Measurements from ENCODE around the gene POMGNT2.

DNA sequence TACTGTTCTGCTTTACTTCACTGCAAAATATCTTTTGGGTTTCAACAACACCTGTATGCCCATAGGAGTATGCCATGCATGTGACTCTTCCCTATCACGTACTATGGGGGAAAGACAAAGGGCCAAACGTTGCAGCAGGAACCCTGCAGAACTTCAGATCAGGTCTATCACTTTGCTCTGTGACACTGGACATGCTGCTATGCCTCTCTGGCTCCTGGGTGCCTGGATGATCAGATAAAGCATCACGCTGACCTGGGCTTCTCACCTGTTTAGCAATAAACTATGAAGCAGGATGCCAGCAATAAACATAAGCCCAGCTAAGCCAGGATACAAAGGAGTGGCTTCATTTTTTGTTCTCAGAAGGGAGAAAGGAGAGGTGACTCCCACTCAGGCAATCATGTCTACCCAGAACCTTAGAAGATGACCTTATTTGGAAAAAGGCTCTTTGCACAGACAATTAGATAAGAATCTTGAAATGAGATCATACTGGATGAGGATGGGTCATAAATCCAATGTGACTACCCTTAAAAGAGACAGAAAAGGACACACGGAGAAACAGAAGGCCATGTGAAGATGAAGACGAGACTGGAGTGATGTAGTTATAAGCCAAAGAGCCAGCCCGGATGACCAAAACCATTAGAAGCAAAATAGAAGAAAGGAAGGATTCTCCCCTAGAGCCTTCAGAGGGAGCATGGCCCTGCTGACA lies 19.3 kb downstream of the POMGNT2 start:
- TF ChIP-seq ZFP69B (tag by site-specific recombination; IDR thresholded peaks at IDR 0.05), result no peak
- TF ChIP-seq, protein P1, sequence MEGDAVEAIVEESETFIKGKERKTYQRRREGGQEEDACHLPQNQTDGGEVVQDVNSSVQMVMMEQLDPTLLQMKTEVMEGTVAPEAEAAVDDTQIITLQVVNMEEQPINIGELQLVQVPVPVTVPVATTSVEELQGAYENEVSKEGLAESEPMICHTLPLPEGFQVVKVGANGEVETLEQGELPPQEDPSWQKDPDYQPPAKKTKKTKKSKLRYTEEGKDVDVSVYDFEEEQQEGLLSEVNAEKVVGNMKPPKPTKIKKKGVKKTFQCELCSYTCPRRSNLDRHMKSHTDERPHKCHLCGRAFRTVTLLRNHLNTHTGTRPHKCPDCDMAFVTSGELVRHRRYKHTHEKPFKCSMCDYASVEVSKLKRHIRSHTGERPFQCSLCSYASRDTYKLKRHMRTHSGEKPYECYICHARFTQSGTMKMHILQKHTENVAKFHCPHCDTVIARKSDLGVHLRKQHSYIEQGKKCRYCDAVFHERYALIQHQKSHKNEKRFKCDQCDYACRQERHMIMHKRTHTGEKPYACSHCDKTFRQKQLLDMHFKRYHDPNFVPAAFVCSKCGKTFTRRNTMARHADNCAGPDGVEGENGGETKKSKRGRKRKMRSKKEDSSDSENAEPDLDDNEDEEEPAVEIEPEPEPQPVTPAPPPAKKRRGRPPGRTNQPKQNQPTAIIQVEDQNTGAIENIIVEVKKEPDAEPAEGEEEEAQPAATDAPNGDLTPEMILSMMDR (tag by site-specific recombination; IDR thresholded peaks at IDR 0.05), result no peak
- TF ChIP-seq ZNF488 (tag by site-specific recombination; IDR thresholded peaks at IDR 0.05), result no peak
- no peak for TF ChIP-seq BCL11A (tag by site-specific recombination; IDR thresholded peaks at IDR 0.05; ENCODE audit: low read depth)
- TF ChIP-seq ZSCAN5A (tag by site-specific recombination; IDR thresholded peaks at IDR 0.05), result no peak
- TF ChIP-seq ZNF146 (tag by site-specific recombination; IDR thresholded peaks at IDR 0.05), result no peak
- no peak for TF ChIP-seq ZBTB48 (tag by site-specific recombination; IDR thresholded peaks at IDR 0.05)
- TF ChIP-seq ZNF768 (tag by site-specific recombination; IDR thresholded peaks at IDR 0.05), result no peak
- no peak for TF ChIP-seq PBX3 (CRISPR knock-in tag; IDR thresholded peaks at IDR 0.05)
- TF ChIP-seq, protein P2, sequence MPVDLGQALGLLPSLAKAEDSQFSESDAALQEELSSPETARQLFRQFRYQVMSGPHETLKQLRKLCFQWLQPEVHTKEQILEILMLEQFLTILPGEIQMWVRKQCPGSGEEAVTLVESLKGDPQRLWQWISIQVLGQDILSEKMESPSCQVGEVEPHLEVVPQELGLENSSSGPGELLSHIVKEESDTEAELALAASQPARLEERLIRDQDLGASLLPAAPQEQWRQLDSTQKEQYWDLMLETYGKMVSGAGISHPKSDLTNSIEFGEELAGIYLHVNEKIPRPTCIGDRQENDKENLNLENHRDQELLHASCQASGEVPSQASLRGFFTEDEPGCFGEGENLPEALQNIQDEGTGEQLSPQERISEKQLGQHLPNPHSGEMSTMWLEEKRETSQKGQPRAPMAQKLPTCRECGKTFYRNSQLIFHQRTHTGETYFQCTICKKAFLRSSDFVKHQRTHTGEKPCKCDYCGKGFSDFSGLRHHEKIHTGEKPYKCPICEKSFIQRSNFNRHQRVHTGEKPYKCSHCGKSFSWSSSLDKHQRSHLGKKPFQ (tag by site-specific recombination; IDR thresholded peaks at IDR 0.05), result no peak
